Stimulated activated CD8-positive, alpha-beta memory T cell treated with anti-CD3 and anti-CD28 coated beads, Interleukin-15, amount 100 ng/mL, for 48 hours (primary cell): ENCODE data around the gene COMMD2.
A peak's percentile ranks its signal among the peaks of the same experiment; 100 is the strongest.

Experiments
- DNase-seq, 2 donors: peaks; one replicate each; pipeline ENCODE4 v3.0.0-alpha.2; 2020; ENCODE audit warnings: low read depth in 2 of 2

Gene COMMD2

DNA sequence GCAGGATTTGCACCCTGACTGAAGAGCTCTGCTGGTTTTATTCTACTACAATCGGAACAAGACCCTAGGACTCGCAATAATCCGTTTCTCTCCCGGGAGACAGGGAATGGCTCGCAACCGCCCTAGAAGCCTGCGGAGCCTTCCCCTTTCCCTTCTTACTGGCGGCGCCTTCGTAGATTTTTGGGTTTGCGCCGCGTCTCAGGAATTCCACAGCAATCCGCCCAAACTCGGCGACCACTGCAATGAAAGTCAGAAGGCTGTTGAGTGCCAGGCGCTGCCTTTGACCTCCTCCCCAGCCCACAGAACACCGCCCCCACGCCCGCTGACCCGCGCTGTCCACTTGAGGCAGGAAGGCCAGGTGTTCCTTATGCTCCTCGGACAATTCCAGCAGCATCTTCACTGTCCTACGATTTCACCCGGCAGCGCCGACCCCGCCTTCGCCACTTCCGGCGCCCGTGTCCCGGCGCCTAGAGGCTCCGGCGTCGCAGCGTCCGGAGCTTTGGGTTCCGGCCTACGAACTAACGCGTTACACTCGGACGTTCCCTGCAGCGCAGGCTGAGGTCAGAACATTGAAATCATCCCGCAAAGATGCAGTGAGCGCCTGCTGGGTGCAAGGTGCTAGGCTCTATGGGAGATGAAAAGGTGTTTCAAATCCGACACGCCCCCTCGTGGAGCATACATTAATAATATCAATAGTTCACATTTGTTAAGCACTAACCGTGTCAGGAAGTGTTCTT lies at the start of gene COMMD2:
COMMD2 (minus strand) TSS at position 439 of the 737 bp plus-strand sequence; CDS start at position 394, 45 bp downstream.
- peak; percentile 70 to 72 for DNase-seq

GRCh38 chr3:149801639-149802038 lies 49.4 kb upstream of the COMMD2 start:
- DNase-seq = no peak

- no peak for DNase-seq
These were observed 48.9 kb upstream of the COMMD2 start for GRCh38 chr3:149801195-149801594.

DNA sequence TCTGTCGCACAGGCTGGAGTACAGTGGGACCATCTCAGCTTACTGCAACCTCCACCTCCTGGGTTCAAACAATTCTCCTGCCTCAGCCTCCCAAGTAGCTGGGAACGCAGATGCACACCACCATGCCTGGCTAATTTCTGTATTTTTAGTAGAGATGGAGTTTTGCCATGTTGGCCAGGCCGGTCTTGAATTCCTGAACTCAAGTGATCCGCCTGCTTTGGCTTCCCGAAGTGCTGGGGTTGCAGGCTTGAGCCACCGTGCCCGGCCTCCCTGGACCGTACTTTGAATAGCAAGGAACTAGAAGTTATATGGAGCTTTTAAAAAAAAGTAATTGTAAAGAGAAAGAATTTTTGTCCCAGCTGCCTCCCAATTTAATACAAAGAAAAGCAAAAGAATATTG lies 48.4 kb upstream of the COMMD2 start:
- DNase-seq = no peak

DNA sequence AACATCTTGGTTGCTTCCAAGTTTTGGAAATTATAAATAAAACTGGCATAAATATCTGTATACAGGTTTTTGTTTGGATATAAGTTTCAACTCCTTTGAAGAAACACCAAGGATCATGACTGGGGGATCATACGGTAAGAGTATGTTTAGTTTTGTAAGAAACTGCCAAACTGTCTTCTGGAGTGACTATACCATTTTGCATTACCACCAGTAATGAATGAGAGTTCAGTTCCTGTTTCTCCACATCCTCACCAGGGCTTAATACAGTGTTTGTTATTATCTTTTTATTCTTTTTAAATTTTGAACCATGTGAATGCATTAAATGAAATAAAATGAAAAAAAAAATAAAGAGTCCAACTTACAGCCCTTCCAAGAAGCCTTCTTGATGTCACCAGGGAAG lies 43.7 kb upstream of the COMMD2 start:
- no peak for DNase-seq

- no peak for DNase-seq
These were observed 40.4 kb upstream of the COMMD2 start, which contains the start of gene ANKUB1 for GRCh38 chr3:149792452-149793270. Gene ANKUB1 (minus strand): TSS chr3:149792554. CDS start chr3:149792366, 188 bp downstream.

DNA sequence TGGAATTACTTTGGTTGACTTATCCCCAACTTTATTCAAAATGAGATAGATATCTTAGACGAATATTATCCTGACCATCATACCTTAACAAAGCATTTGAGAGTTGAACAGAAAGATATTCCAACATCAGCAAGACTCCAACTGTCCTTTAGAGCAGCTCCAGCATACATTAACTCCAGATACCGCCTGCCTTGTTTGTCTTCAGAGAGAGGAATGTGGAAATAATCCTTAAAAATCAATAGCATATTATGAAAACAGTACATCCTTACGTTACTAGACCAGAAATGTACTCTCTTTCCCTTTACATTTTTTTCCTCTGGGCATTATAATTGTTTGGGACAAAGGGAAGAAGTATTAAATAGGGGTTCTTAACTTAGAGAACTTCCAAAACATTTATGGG lies 38.4 kb upstream of the COMMD2 start:
- DNase-seq = no peak

DNA sequence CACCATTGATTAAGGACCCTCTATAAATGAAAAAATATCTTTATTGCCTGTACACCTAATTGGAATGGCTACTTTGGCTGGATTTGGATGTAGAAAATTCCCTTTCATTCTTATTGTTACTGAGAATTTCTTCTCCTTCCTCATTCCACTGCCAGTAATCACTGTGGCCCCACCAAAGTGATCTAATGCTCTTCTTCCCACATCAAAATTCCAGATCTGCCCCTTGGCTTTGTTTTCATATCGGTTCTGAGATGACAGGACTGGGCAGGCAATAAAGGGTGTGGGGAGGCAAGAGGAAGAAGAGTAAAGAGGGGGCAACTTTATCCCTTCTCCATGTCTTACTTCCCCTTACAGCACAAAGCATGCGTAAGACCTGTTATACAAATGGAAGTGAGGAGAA lies 38.0 kb upstream of the COMMD2 start:
- no peak for DNase-seq

DNA sequence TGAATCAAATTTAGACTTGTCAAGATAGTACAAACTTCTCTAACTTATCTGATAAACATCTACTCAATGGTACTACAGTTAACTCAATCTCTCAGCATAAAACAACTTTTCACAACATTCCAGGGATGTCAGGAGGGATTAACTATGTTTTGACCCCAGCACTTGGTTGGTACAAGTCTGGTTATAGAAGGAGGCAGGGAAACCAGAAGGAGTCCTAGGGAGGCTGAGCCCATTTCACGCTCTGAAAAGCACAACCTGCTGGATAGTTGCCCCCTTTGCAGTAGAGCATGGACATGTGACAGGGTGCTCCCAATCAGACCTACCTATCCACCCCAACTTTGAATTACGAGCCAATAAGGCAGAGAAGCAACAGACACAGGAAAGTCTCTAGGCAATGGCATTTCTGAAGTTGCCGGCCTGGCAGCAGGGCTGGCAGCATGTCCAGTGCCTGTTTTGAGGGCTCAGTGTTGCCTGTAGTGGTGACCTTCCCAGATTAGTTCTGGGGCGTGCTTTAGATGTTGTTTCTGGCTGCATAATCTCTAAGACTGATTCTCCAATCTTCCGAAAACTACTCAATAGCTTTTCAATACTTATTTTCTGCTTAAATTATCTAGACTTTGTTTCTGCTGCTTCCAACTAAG lies 31.9 kb upstream of the COMMD2 start:
- no peak for DNase-seq

GRCh38 chr3:149783576-149783975 lies 31.3 kb upstream of the COMMD2 start:
- DNase-seq = no peak

DNA sequence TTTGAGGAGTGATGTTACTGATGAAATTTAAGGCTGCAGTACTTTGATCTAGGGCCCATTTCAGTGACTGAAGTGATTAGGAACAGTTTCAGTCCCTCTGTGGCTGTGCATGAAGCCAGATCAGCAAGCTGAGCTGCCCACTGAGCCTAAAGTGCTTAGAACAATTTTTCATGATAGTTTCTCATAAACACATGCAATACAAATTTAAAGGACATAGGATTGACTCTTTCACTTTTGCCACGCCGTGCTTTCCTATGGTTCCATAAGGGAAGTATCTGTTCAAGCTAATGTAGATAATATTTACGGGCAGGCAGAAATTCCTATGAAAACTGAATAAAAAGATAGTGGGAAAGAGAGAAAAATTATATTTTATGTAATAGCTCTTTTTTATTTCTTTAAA lies 29.5 kb upstream of the COMMD2 start:
- DNase-seq = no peak

DNA sequence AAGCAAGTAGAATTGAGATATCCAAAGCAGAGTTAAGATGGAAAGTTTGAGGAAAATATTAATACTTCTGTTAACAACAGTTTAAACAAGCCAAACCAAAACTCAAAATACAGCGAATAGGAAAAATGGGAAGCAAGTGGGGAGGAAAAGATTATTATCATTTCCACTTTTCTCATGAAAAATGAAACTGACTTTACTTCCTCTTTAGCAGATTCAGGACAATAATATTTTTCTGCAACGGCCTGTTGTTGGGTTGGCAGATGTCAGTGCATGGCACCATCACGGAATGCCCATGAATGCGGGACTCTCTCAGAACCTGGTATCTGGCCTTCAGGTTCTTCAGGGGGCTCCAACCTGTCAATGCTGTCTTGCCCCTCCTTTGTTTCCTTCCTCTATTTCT lies 28.9 kb upstream of the COMMD2 start:
- no peak for DNase-seq

GRCh38 chr3:149777414-149778214 lies 25.3 kb upstream of the COMMD2 start:
- no peak for DNase-seq

DNA sequence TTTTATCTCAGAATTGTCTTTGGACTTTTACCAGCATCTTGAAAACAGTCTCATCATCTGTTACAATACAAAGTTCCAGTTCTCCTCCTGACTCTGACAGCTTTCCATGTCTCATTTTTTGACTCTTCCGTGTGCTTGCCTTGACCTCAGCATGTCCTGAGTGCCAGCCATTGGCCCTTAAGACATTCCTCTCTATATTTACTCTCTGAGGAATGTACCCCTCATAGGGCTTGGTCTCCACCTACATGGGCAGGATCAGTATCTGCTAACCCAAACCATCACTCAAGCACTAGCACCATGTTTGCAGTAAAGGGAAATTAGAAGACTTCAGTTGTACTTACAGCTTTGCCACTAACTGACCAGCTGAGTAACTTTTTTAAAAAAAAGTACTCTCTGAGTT lies 23.9 kb upstream of the COMMD2 start:
- no peak for DNase-seq

DNA sequence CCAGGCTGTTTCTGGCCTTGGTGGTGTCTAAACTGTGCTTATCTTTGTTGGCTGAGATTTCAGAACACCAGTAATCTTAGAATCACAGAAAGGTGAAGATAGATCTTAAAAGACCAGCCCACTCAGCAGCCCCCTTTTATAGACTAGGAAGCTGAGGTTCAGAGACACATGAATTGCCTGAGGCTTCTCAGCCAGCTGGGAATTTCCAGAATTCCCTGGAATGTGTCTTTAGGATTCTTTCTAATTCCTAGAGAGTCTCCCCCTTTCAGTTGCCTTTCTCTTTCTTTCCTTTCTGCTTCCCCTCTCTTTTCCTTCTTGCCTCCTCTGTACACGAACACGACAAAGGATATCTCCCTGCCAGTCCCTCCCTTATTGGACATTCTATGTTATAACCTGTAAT lies 20.6 kb upstream of the COMMD2 start:
- DNase-seq = no peak

DNA sequence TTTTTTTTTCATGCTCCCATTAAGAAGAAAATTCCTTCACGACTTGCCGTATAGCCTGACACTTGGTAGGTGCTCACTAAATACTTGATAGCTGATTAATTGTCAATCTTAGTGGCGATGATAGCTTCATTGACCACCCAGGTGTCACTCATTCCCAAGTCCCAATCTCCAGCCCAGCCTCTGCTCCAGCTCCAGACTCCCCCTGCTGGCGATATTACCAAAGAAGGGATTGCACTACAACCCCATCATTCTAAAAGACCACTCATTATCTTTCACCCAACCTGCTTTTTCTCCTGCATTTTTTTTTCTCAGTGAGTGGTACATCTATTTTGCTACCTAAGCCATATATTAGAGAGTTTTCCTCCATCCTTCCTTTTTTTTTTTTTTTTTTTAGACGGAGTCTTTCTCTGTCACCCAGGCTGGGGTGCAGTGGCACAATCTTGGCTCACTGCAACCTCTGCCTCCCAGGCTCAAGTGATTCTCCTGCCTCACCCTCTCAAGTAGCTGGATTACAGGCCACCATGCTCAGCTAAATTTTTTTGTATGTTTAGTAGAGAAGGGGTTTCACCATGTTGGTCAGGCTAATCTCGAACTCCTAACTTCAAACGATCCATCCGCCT lies 19.5 kb upstream of the COMMD2 start:
- DNase-seq = no peak

GRCh38 chr3:149770246-149770645 lies 18.0 kb upstream of the COMMD2 start:
- DNase-seq = no peak

- DNase-seq = no peak
These were observed 16.4 kb upstream of the COMMD2 start for GRCh38 chr3:149768704-149769103.

DNA sequence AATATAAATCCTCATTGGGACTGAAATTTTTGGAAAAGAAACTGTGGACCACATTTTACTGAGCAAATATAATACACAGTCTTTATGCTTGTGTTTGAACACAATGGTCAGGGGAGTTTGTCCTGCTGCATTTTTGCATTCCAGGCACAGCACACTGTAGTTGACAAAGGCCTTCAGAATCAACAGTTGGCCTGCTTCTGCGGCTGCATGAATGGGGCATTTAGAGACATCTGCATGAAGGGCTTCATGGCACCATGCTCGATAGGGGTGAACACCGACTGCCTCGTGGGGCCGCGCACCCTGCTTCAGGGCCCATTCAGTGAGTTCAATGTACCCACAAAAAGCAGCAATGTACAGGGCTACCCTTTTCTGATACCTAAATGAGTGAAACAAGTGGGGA lies 15.4 kb upstream of the COMMD2 start:
- no peak for DNase-seq

GRCh38 chr3:149765762-149766334 lies 13.6 kb upstream of the COMMD2 start:
- DNase-seq = no peak

DNA sequence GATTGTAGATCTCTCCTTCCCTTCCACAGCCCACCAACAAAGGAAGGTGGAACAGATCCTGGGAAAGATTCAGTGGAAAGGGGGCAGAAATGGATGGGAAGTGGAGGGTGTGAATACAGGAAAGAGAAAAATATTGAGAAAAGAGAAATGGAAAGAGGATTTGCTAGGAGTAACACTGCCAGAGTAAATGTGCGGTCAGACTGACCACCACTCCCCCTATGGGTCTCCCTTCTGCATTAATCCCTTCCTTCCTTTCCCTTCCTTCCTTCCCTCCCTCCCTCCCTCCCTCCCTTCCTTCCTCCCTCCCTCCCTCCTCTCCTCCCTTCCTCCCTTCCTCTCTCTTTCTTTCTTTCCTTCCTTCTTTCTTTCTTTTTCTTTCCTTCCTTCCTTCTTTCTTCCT lies 12.0 kb upstream of the COMMD2 start:
- DNase-seq = no peak
